H1 (cell line): ENCODE measurements around the gene ATP6V0D1. TPM values are rescaled to one million over a fixed set of nuclear protein-coding genes. Genes with fewer than 3 reads are reported as not detected.

ENCODE experiments used
- CTCF ChIA-PET: fragments of 300-600 bp; sonication (Branson Sonifier 250); formaldehyde crosslinking; loops from one replicate; lab custom pipeline; 2021; ENCODE audit not compliant: partially characterized antibody; lab: Charles Lee
- POLR2A ChIA-PET: fragments of 300-600 bp; sonication (Branson Sonifier 250); formaldehyde crosslinking; loops from one replicate; lab custom pipeline; 2021; ENCODE audit warnings: inconsistent platforms; ENCODE audit not compliant: partially characterized antibody; lab: Charles Lee
- DNase-seq, 2 experiments: peaks; one replicate each; pipeline versions ENCODE4 v3.0.0 to v3.0.0-alpha.2; 2010 to 2022; ENCODE audit warnings: low spot score in 2 of 2, low read depth in 1 of 2, mixed read lengths in 1 of 2
- FAIRE-seq: peaks from 2 replicates; lab custom pipeline; 2011; peaks lifted over from hg19 to GRCh38; lab: Jason Lieb, UNC
- H2AFZ ChIP-seq: 2 replicates; pipeline ENCODE4 v1.8.1; 2012; ENCODE audit warnings: low read length, inconsistent platforms
- H2AK5ac ChIP-seq: 2 replicates; pipeline ENCODE4 v1.6.1; 2013; ENCODE audit warnings: low read depth, low read length
- H2BK120ac ChIP-seq: replicated peaks from 2 replicates; pipeline ENCODE3; 2013; ENCODE audit warnings: low read depth, low read length, inconsistent platforms
- H2BK12ac ChIP-seq: 2 replicates; pipeline ENCODE4 v1.6.1; 2013; ENCODE audit warnings: low read depth, low read length
- H2BK15ac ChIP-seq: 2 replicates; pipeline ENCODE4 v1.6.1; 2013; ENCODE audit warnings: low read length
- H2BK20ac ChIP-seq: 2 replicates; pipeline ENCODE4 v1.6.1; 2013; ENCODE audit warnings: low read length
- H2BK5ac ChIP-seq: 2 replicates; pipeline ENCODE4 v1.6.1; 2013; ENCODE audit warnings: low read depth, low read length
- H3K14ac ChIP-seq: 2 replicates; pipeline ENCODE4 v1.6.1; 2013; ENCODE audit warnings: inconsistent platforms; ENCODE audit not compliant: insufficient read length
- H3K18ac ChIP-seq: 2 replicates; pipeline ENCODE4 v1.6.1; 2013; ENCODE audit warnings: low read length; ENCODE audit errors: extremely low read depth
- H3K23ac ChIP-seq: 2 replicates; pipeline ENCODE4 v1.6.1; 2013; ENCODE audit warnings: inconsistent platforms; ENCODE audit not compliant: insufficient read length
- H3K23me2 ChIP-seq: 2 replicates; pipeline ENCODE4 v1.6.1; 2013; ENCODE audit warnings: low read depth, low read length
- H3K27ac ChIP-seq: 2 replicates; pipeline ENCODE4 v1.6.1; 2011; ENCODE audit warnings: low read depth, low read length, inconsistent platforms
- H3K27me3 ChIP-seq, 4 experiments: replicated peaks in 1 of 4; 1 replicate in 1 of 4; 2 replicates in 3 of 4; pipeline versions ENCODE4 v1.6.1 to v1.8.1; 2011 to 2013; ENCODE audit warnings: low read length in 3 of 4, mild to moderate bottlenecking in 3 of 4, inconsistent platforms in 2 of 4, mixed read lengths in 2 of 4, moderate library complexity in 1 of 4; ENCODE audit not compliant: control insufficient read depth in 3 of 4, insufficient read depth in 3 of 4; ENCODE audit errors: extremely low read depth in 1 of 4
- H3K36me3 ChIP-seq, 4 experiments: 2 replicates each; pipeline versions ENCODE4 v1.6.1 to v1.8.1; 2011 to 2013; ENCODE audit warnings: mild to moderate bottlenecking in 4 of 4, low read length in 3 of 4, moderate library complexity in 2 of 4, control low read depth in 1 of 4, inconsistent platforms in 1 of 4; ENCODE audit not compliant: insufficient read depth in 4 of 4, control insufficient read depth in 2 of 4
- H3K4ac ChIP-seq: replicated peaks from 2 replicates; pipeline ENCODE3; 2013; ENCODE audit warnings: low read length, low read depth, mixed read lengths, inconsistent platforms; ENCODE audit not compliant: insufficient read length
- H3K4me1 ChIP-seq, 4 experiments: replicated peaks in 1 of 4; 1 replicate in 1 of 4; 2 replicates in 3 of 4; pipeline versions ENCODE4 v1.6.1 to v1.8.1; 2011 to 2013; ENCODE audit warnings: low read length in 3 of 4, inconsistent platforms in 2 of 4, mixed read lengths in 1 of 4; ENCODE audit not compliant: insufficient read depth in 4 of 4, control insufficient read depth in 3 of 4
- H3K4me2 ChIP-seq, 2 experiments: 2 replicates each; pipeline versions ENCODE4 v1.6.1 to v1.8.1; 2011 to 2013; ENCODE audit warnings: low read depth in 2 of 2, low read length in 2 of 2, control low read depth in 1 of 2, inconsistent platforms in 1 of 2, mild to moderate bottlenecking in 1 of 2; ENCODE audit not compliant: insufficient read depth in 1 of 2
- H3K4me3 ChIP-seq, 4 experiments: fragments of 200-600, 300-600 bp in 1 of 4; sonication (generic), shearing (Covaris generic), sonication (Bioruptor Twin) in 1 of 4; 2 replicates each; pipeline versions ENCODE4 v1.5.1 to v1.8.1; 2011 to 2016; ENCODE audit warnings: low read length in 4 of 4, low read depth in 3 of 4, control low read depth in 2 of 4, inconsistent platforms in 2 of 4, mild to moderate bottlenecking in 2 of 4, mixed read lengths in 1 of 4, moderate library complexity in 1 of 4; ENCODE audit not compliant: insufficient read depth in 2 of 4; ENCODE audit errors: extremely low read depth in 1 of 4
- H3K56ac ChIP-seq: replicated peaks from 2 replicates; pipeline ENCODE3; 2013; ENCODE audit warnings: low read depth, mild to moderate bottlenecking, mixed read lengths, low read length, inconsistent platforms; ENCODE audit not compliant: insufficient read length
- H3K79me1 ChIP-seq: 2 replicates; pipeline ENCODE4 v1.6.1; 2013; ENCODE audit warnings: low read depth, low read length, control low read depth
- H3K79me2 ChIP-seq, 2 experiments: 2 replicates each; pipeline versions ENCODE4 v1.6.1 to v1.8.1; 2012 to 2013; ENCODE audit warnings: low read length in 2 of 2, mild to moderate bottlenecking in 2 of 2, inconsistent platforms in 1 of 2; ENCODE audit not compliant: insufficient read depth in 2 of 2, control insufficient read depth in 1 of 2
- H3K9ac ChIP-seq, 4 experiments: replicated peaks in 1 of 4; 1 replicate in 1 of 4; 2 replicates in 3 of 4; pipeline versions ENCODE4 v1.6.1 to v1.8.1; 2011 to 2013; ENCODE audit warnings: low read depth in 3 of 4, low read length in 3 of 4, control low read depth in 2 of 4, mild to moderate bottlenecking in 2 of 4, moderate library complexity in 2 of 4, inconsistent platforms in 1 of 4; ENCODE audit errors: extremely low read depth in 1 of 4
- H3K9me3 ChIP-seq, 2 experiments: 2 replicates each; pipeline versions ENCODE4 v1.6.1 to v1.8.1; 2012 to 2013; ENCODE audit warnings: mild to moderate bottlenecking in 2 of 2, moderate library complexity in 2 of 2, control low read depth in 1 of 2, inconsistent platforms in 1 of 2, low read depth in 1 of 2, low read length in 1 of 2, mixed read lengths in 1 of 2; ENCODE audit not compliant: insufficient read depth in 2 of 2
- H4K20me1 ChIP-seq, 2 experiments: replicated peaks in 1 of 2; 2 replicates each; pipeline versions ENCODE3 to v1.8.1; 2011 to 2013; ENCODE audit warnings: inconsistent platforms in 2 of 2, low read length in 2 of 2, mild to moderate bottlenecking in 1 of 2; ENCODE audit not compliant: insufficient read depth in 2 of 2, control insufficient read depth in 1 of 2
- H4K5ac ChIP-seq: 2 replicates; pipeline ENCODE4 v1.6.1; 2013; ENCODE audit warnings: low read length, low read depth, mixed read lengths, inconsistent platforms; ENCODE audit not compliant: insufficient read length
- H4K8ac ChIP-seq: 2 replicates; pipeline ENCODE4 v1.8.0; 2013; ENCODE audit warnings: mild to moderate bottlenecking, moderate library complexity, low read length, inconsistent platforms; ENCODE audit not compliant: insufficient read depth; ENCODE audit errors: extremely low read depth
- H4K91ac ChIP-seq: replicated peaks from 2 replicates; pipeline ENCODE3; 2013; ENCODE audit warnings: low read length, mixed read lengths, inconsistent platforms; ENCODE audit not compliant: insufficient read length
- ATF2 ChIP-seq: IDR thresholded peaks from 2 replicates; pipeline ENCODE4 v1.6.1; 2012; ENCODE audit warnings: low read length, inconsistent platforms
- BRCA1 ChIP-seq: IDR thresholded peaks from 2 replicates; pipeline ENCODE4 v1.6.1; 2012; ENCODE audit warnings: low read depth, low read length, improper control_type of control experiment
- CBX5 ChIP-seq: fragments of 300-800, 300-1000 bp; sonication (generic); IDR thresholded peaks from 2 replicates; pipeline ENCODE4 v1.7.1; 2016; ENCODE audit warnings: antibody characterized with exemption, low read length, low read depth
- CBX8 ChIP-seq: fragments of 300-800, 300-1000 bp; sonication (generic); IDR thresholded peaks from 2 replicates; pipeline ENCODE4 v1.7.1; 2016; ENCODE audit warnings: low read depth, low read length, borderline replicate concordance
- EGR1 ChIP-seq: IDR thresholded peaks from 2 replicates; pipeline ENCODE4 v1.6.1; 2011; ENCODE audit warnings: low read depth, low read length, borderline replicate concordance
- GABPA ChIP-seq: IDR thresholded peaks from 2 replicates; pipeline ENCODE4 v1.6.1; 2011; ENCODE audit warnings: mild to moderate bottlenecking, low read length, moderate library complexity, borderline replicate concordance; ENCODE audit not compliant: insufficient read depth
- POLR2AphosphoS5 ChIP-seq: IDR thresholded peaks from 2 replicates; pipeline ENCODE4 v1.6.1; 2011; ENCODE audit warnings: low read depth, low read length
- SIN3A ChIP-seq, 2 experiments: IDR thresholded peaks in 1 of 2; conservative IDR thresholded peaks in 1 of 2; 2 replicates each; pipeline ENCODE4 v1.6.1; 2011 to 2012; ENCODE audit warnings: low read length in 2 of 2, improper control_type of control experiment in 1 of 2, low read depth in 1 of 2, mild to moderate bottlenecking in 1 of 2
- TBP ChIP-seq: IDR thresholded peaks from 2 replicates; pipeline ENCODE4 v1.6.1; 2011; ENCODE audit warnings: low read depth, low read length, improper control_type of control experiment
- TCF12 ChIP-seq: IDR thresholded peaks from 2 replicates; pipeline ENCODE4 v1.6.1; 2011; ENCODE audit warnings: low read depth, mild to moderate bottlenecking, low read length
- WGBS, 2 experiments: shearing (Covaris generic) in 1 of 2; methylation state at CpG; one replicate each; pipeline versions ENCODE4 v1.1.6 to v1.1.7; 2013 to 2015; ENCODE audit warnings: low lambda C conversion rate in 2 of 2, mixed read lengths in 2 of 2, inconsistent platforms in 1 of 2, low coverage in 1 of 2, missing lambda C conversion rate in 1 of 2; ENCODE audit not compliant: insufficient replicate concordance in 2 of 2, insufficient coverage in 1 of 2, insufficient read length in 1 of 2; ENCODE audit errors: extremely low coverage in 1 of 2, missing lambda C conversion rate in 1 of 2; 5-methylcytosine and 5-hydroxymethylcytosine counted together
- polyA plus RNA-seq, 7 experiments: library from polyadenylated mRNA; depleted of rRNA in 3 of 7; stranded (reverse) in 5 of 7; unstranded in 2 of 7; fragments of >200 nt in 5 of 7; fragments of 200-250 nt in 2 of 7; gene quantifications; 1 replicate in 5 of 7; 2 replicates in 1 of 7; 4 replicates in 1 of 7; pipeline versions ENCODE4 v1.2.1 to v1.2.3, GENCODE V29; 2011 to 2013; ENCODE audit warnings: missing spikeins in 2 of 7, mixed read lengths in 2 of 7
- total RNA-seq: library from RNA; stranded (reverse); fragmentation: NEBNext Ultra II Directional; extraction: Animal tissue kit (Norgen Biotek cat#: 25700); gene quantifications from 2 replicates; pipeline ENCODE4 v1.2.1, GENCODE V29; 2021
- TF ChIP-seq, protein P1 (sequence below): IDR thresholded peaks from 2 replicates; pipeline ENCODE4 v1.6.1; 2011; ENCODE audit warnings: low read length, improper control_type of control experiment

The ATP6V0D1 gene
- total and polyA plus RNA-seq, 2 of the 8 experiments (the other 6 are each of a cell fraction or from before 2014, with no cell fraction given) = 47.3 to 134 TPM

GRCh38 chr16:67470359-67470758 is 10.6 kb downstream of the ATP6V0D1 start:
- H3K23ac ChIP-seq = no peak overlapping the region
- FAIRE-seq (no peak), DNase-seq (no peak)
- H4K8ac ChIP-seq = no peak overlapping the region
- no peak overlapping the region for H2BK12ac ChIP-seq
- H3K4me2 ChIP-seq = no peak overlapping the region
- peaks cover 2 to 23% of the 10 kb centered on the region in 2 experiments; a peak in 3 of 4 replicates for H3K79me2 ChIP-seq
- H2BK15ac ChIP-seq = no peak overlapping the region
- WGBS, 2 experiments = 99% methylated on average over 7 of the region's 7 CpGs; no CpG with 5 or more reads in 1 of the 2 experiments
- H3K4me1 ChIP-seq = peaks cover 0 to 5% (median 2%) of the 10 kb centered on the region in 4 experiments; a peak in 3 of 7 replicates
- ChIA-PET POLR2A (interaction anchor here (0.9 to 1.2 kb wide), 3 partner anchors 10 to 221 kb away, joined by 3 read pairs; partner anchors contain the start of genes ATP6V0D1 and SLC9A5), CTCF (interaction anchor here (0.9 to 1.6 kb wide), 4 partner anchors 8 to 27 kb away, joined by 3 to 4 read pairs (median 4); no protein-coding TSS in a partner anchor)
- H2BK120ac ChIP-seq = no peak overlapping the region
- no peaks in the 10 kb centered on the region; the same call in 1 of the 2 replicates for H3K23me2 ChIP-seq
- H2AK5ac ChIP-seq = no peak overlapping the region
- H2AFZ ChIP-seq = no peak overlapping the region
- H3K18ac ChIP-seq = no peak overlapping the region
- H3K4me3 ChIP-seq = no peak overlapping the region
- no peaks in the 10 kb centered on the region for H3K27me3 ChIP-seq
- H3K36me3 ChIP-seq = no peaks in the 10 kb centered on the region
- no peak overlapping the region for H3K4ac ChIP-seq
- H4K20me1 ChIP-seq = peaks cover 5 to 14% of the 10 kb centered on the region in 2 experiments
- no peak overlapping the region for H3K56ac ChIP-seq
- H3K14ac ChIP-seq = no peak overlapping the region
- no peaks in the 10 kb centered on the region for H3K9me3 ChIP-seq
- no peak overlapping the region for H3K27ac ChIP-seq
- H2BK20ac ChIP-seq = no peak overlapping the region
- peaks cover 5% of the 10 kb centered on the region; the same call in 1 of the 2 replicates for H3K79me1 ChIP-seq
- H4K91ac ChIP-seq = no peak overlapping the region
- no peak overlapping the region for H3K9ac ChIP-seq
- H4K5ac ChIP-seq = no peak overlapping the region
- no peak overlapping the region for H2BK5ac ChIP-seq
- no peak for TF ChIP-seq GABPA
- TF ChIP-seq TCF12 = no peak
- TF ChIP-seq TBP = no peak
- TF ChIP-seq CBX5 = no peak
- no peak for TF ChIP-seq ATF2
- TF ChIP-seq, protein P1, sequence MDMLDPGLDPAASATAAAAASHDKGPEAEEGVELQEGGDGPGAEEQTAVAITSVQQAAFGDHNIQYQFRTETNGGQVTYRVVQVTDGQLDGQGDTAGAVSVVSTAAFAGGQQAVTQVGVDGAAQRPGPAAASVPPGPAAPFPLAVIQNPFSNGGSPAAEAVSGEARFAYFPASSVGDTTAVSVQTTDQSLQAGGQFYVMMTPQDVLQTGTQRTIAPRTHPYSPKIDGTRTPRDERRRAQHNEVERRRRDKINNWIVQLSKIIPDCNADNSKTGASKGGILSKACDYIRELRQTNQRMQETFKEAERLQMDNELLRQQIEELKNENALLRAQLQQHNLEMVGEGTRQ = no peak
- no peak for TF ChIP-seq CBX8
- TF ChIP-seq BRCA1 = no peak
- TF ChIP-seq POLR2AphosphoS5 = no peak
- no peak for TF ChIP-seq EGR1
- TF ChIP-seq SIN3A (conservative IDR thresholded peaks at IDR 0.05 in 1 of 2, IDR thresholded peaks at IDR 0.05 in 1 of 2; ENCODE audit: low read depth in 1 of 2, low read length in 2 of 2) = no peak
